Neural cell (in vitro differentiated cells): ENCODE results near the gene PANK1. TPM values are rescaled to one million over a fixed set of nuclear protein-coding genes. Genes with fewer than 3 reads are reported as not detected.

Experiments used
- H2AFZ ChIP-seq: fragments of 200-600, 300-800 bp; sonication (generic), shearing (Covaris generic); 2 replicates; pipeline ENCODE4 v1.6.0; 2014; ENCODE audit warnings: low read depth, mild to moderate bottlenecking, antibody characterized with exemption, low read length, moderate library complexity
- H3F3A ChIP-seq: fragments of 200-600 bp; shearing (Covaris generic); 2 replicates; pipeline ENCODE4 v1.6.1; 2016; ENCODE audit warnings: mild to moderate bottlenecking, moderate library complexity, mixed read lengths, antibody characterized with exemption, low read length; ENCODE audit not compliant: insufficient read depth, poor library complexity, severe bottlenecking
- H3K27ac ChIP-seq: fragments of 200-600, 300-800 bp; sonication (generic), shearing (Covaris generic); 2 replicates; pipeline ENCODE4 v1.5.1; 2014; ENCODE audit warnings: mild to moderate bottlenecking, low read length, moderate library complexity
- H3K27me3 ChIP-seq: fragments of 300-800, 200-600 bp; sonication (generic), shearing (Covaris generic); 2 replicates; pipeline ENCODE4 v1.6.0; 2014; ENCODE audit warnings: mild to moderate bottlenecking, low read depth, low read length, moderate library complexity; ENCODE audit not compliant: insufficient read depth
- H3K36me3 ChIP-seq: fragments of 300-800, 200-600 bp; sonication (generic), shearing (Covaris generic); 2 replicates; pipeline ENCODE4 v1.5.1; 2014; ENCODE audit warnings: mild to moderate bottlenecking, antibody characterized with exemption, low read length, moderate library complexity; ENCODE audit not compliant: insufficient read depth
- H3K4me2 ChIP-seq: fragments of 300-800, 200-600 bp; sonication (generic), shearing (Covaris generic); 2 replicates; pipeline ENCODE4 v1.6.0; 2014; ENCODE audit warnings: mild to moderate bottlenecking, low read length
- H3K4me3 ChIP-seq: fragments of 300-800, 200-600 bp; sonication (generic), shearing (Covaris generic); 2 replicates; pipeline ENCODE4 v1.5.1; 2014; ENCODE audit warnings: mild to moderate bottlenecking, low read length, moderate library complexity
- H3K79me2 ChIP-seq: fragments of 200-600 bp; shearing (Covaris generic); replicated peaks from 2 replicates; pipeline ENCODE4 v1.6.0; 2014; ENCODE audit warnings: mild to moderate bottlenecking, low read length, moderate library complexity; ENCODE audit not compliant: insufficient read depth
- H3K9ac ChIP-seq: fragments of 300-800, 200-600 bp; sonication (generic), shearing (Covaris generic); 2 replicates; pipeline ENCODE4 v1.6.1; 2016; ENCODE audit warnings: mild to moderate bottlenecking, low read length, mixed read lengths
- H3K9me2 ChIP-seq: fragments of 200-600 bp; shearing (Covaris generic); 2 replicates; pipeline ENCODE4 v1.6.1; 2016; ENCODE audit warnings: mild to moderate bottlenecking, low read length, mixed read lengths; ENCODE audit not compliant: insufficient read depth
- H3K9me3 ChIP-seq: fragments of 200-600, 300-800 bp; sonication (generic), shearing (Covaris generic); 2 replicates; pipeline ENCODE4 v1.6.1; 2016; ENCODE audit warnings: mild to moderate bottlenecking, mixed run types, low read length, moderate library complexity, mixed read lengths
- H4K20me1 ChIP-seq: fragments of 200-600 bp; shearing (Covaris generic); 2 replicates; pipeline ENCODE4 v1.6.1; 2016; ENCODE audit warnings: mild to moderate bottlenecking, mixed run types; ENCODE audit not compliant: insufficient read depth
- EP300 ChIP-seq: fragments of 450-650 bp; conservative IDR thresholded peaks from 2 replicates; pipeline ENCODE4 v1.6.1; 2014; ENCODE audit warnings: antibody characterized with exemption, mild to moderate bottlenecking, moderate library complexity; ENCODE audit not compliant: poor library complexity, severe bottlenecking
- EZH2 ChIP-seq: fragments of 200-600, 300-800 bp; shearing (Covaris generic), sonication (generic); IDR thresholded peaks from 2 replicates; pipeline ENCODE4 v1.6.1; 2014; ENCODE audit warnings: antibody characterized with exemption, low read length, borderline replicate concordance, mild to moderate bottlenecking; ENCODE audit not compliant: insufficient read depth, poor library complexity, severe bottlenecking
- MXI1 ChIP-seq: fragments of 450-650 bp; conservative IDR thresholded peaks from 2 replicates; pipeline ENCODE4 v1.6.1; 2014; ENCODE audit warnings: antibody characterized with exemption, mild to moderate bottlenecking; ENCODE audit not compliant: poor library complexity, severe bottlenecking
- POLR2AphosphoS5 ChIP-seq: IDR thresholded peaks from 2 replicates; pipeline ENCODE4 v1.6.1; 2012
- RAD21 ChIP-seq: fragments of 450-650 bp; conservative IDR thresholded peaks from 2 replicates; pipeline ENCODE4 v1.6.1; 2014; ENCODE audit warnings: antibody characterized with exemption, mild to moderate bottlenecking, moderate library complexity
- REST ChIP-seq: IDR thresholded peaks from 2 replicates; pipeline ENCODE4 v1.6.1; 2012; ENCODE audit warnings: borderline replicate concordance
- SMC3 ChIP-seq: fragments of 450-650 bp; conservative IDR thresholded peaks from 2 replicates; pipeline ENCODE4 v1.6.1; 2014; ENCODE audit warnings: antibody characterized with exemption, mild to moderate bottlenecking, moderate library complexity; ENCODE audit not compliant: poor library complexity
- TAF1 ChIP-seq: IDR thresholded peaks from 2 replicates; pipeline ENCODE4 v1.6.1; 2012; ENCODE audit warnings: low read depth
- polyA plus RNA-seq: library from polyadenylated mRNA; depleted of rRNA; stranded (reverse); fragments of >200 nt; gene quantifications from 2 replicates; pipeline ENCODE4 v1.2.3, GENCODE V29; 2014
- TF ChIP-seq, protein P1 (sequence below): fragments of 450-650 bp; IDR thresholded peaks from 2 replicates; pipeline ENCODE4 v1.5.1; 2014; ENCODE audit warnings: antibody characterized with exemption, mild to moderate bottlenecking, moderate library complexity; ENCODE audit not compliant: poor library complexity, severe bottlenecking

The PANK1 gene
- polyA plus RNA-seq, 1 donor from 2014 or later: 15.4 TPM

DNA sequence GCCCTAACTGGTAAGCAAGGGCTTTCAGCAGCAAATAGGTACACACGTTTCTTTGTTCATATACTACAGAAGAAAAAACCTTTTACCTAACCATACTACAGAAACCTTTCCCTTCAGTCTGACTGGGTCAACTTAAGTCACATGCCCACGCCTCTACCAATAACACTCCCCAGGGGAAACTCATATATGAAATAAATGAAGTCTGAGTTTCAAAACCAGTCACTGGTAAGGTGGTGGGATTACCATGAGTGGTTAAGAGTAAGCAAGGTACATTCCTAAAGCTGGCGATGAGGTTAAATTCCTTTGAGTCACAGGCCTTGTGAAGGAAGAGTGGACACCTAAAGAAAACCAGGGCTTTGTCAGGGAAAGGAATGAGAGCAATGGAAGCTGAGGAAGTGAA lies 34.9 kb upstream of the PANK1 start:
- no peaks in the 10 kb centered on the region for H3K79me2 ChIP-seq
- no peak overlapping the region for H3K27ac ChIP-seq
- H3K4me2 ChIP-seq: no peak overlapping the region
- H3K9me3 ChIP-seq: no peaks in the 10 kb centered on the region
- H3K4me3 ChIP-seq: no peak overlapping the region
- no peaks in the 10 kb centered on the region for H4K20me1 ChIP-seq
- no peak overlapping the region for H3K9ac ChIP-seq
- TF ChIP-seq SMC3: no peak
- no peak for TF ChIP-seq EP300
- no peak for TF ChIP-seq TAF1
- no peak for TF ChIP-seq POLR2AphosphoS5
- no peak for TF ChIP-seq MXI1
- TF ChIP-seq EZH2: no peak
- TF ChIP-seq, protein P1, sequence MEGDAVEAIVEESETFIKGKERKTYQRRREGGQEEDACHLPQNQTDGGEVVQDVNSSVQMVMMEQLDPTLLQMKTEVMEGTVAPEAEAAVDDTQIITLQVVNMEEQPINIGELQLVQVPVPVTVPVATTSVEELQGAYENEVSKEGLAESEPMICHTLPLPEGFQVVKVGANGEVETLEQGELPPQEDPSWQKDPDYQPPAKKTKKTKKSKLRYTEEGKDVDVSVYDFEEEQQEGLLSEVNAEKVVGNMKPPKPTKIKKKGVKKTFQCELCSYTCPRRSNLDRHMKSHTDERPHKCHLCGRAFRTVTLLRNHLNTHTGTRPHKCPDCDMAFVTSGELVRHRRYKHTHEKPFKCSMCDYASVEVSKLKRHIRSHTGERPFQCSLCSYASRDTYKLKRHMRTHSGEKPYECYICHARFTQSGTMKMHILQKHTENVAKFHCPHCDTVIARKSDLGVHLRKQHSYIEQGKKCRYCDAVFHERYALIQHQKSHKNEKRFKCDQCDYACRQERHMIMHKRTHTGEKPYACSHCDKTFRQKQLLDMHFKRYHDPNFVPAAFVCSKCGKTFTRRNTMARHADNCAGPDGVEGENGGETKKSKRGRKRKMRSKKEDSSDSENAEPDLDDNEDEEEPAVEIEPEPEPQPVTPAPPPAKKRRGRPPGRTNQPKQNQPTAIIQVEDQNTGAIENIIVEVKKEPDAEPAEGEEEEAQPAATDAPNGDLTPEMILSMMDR: no peak
- TF ChIP-seq RAD21: no peak
- no peak for TF ChIP-seq REST
- no peaks in the 10 kb centered on the region for H3F3A ChIP-seq
- H3K27me3 ChIP-seq: no peaks in the 10 kb centered on the region
- H3K9me2 ChIP-seq: no peaks in the 10 kb centered on the region
- no peak overlapping the region for H2AFZ ChIP-seq
- H3K36me3 ChIP-seq: no peaks in the 10 kb centered on the region

DNA sequence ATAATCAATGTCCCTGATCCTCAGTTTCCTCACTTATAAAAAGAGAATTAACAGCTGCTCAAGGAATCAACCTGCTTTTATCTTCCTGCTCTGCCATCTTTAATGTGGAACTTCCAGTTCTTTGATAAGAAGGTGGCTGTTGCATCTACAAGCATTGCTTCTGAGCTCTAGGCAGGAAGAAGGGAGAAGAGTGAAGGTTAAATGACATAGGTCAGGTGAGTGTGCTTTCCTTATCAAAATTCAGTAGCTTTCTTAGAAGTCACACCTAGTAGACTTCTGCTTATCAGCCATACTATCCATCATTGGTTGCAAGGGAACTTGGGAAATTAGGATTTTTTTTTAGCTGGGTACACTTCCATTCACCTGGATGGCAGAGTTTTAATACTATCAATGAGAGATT lies 32.3 kb upstream of the PANK1 start:
- H3K9me3 ChIP-seq: no peaks in the 10 kb centered on the region

More for the DNA sequence above, 32.3 kb upstream of the PANK1 start:
- no peak overlapping the region for H3K9ac ChIP-seq
- no peaks in the 10 kb centered on the region for H4K20me1 ChIP-seq
- no peaks in the 10 kb centered on the region for H3F3A ChIP-seq
- no peak overlapping the region for H3K27ac ChIP-seq
- no peaks in the 10 kb centered on the region for H3K36me3 ChIP-seq
- no peaks in the 10 kb centered on the region for H3K9me2 ChIP-seq
- H2AFZ ChIP-seq: no peak overlapping the region
- no peak overlapping the region for H3K4me3 ChIP-seq
- no peak overlapping the region for H3K4me2 ChIP-seq
- no peaks in the 10 kb centered on the region for H3K79me2 ChIP-seq
- H3K27me3 ChIP-seq: no peaks in the 10 kb centered on the region
- TF ChIP-seq TAF1 (no peak), EP300 (no peak), RAD21 (no peak), EZH2 (no peak), POLR2AphosphoS5 (no peak), MXI1 (no peak), REST (no peak), SMC3 (no peak)
- TF ChIP-seq, protein P1: no peak
